Measurements from ENCODE around the gene PLSCR3.

DNA sequence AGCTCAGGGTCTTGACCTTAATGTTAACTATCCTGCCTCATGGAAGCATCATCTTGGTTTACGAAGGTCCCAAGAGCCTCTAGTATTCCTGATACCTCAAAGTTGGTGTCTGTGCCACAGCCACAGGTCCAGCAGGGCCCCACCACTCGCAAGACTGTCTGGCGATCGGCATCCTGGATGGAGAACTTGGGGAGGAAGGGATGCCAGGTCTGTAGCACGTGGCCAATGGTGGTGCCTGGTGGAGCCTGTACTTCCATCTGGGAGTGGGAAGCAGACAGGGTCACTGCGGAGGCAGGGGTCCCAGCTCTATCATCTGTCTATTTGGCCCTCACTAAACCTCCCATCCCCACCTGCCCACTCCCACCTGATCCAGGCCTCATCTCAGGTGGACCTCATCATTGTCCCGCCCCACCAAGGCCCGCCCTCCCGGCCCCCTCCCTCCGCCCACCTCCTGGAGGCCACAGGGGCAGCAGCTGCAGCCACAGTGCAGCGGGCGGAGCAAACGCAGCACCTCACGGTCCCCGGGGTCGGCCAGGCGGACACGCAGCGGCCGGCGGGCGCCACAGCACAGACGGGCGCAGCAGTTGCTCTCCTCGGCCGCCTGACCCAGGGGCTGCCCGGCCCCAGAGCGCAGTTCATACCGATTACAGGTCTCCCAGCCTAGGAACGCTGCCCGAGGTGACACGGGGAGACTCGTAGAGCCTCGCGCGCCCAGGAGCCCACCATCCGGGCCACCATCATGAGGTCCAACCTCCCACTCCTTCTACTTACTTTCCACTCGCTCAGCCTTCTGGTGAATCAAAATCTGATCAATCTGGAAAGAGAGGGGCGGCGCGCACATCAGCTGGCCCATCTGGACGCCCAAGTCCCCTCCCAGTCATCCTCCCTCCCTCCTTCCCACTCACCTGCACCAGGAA is 1.4 kb downstream of the PLSCR3 start:
- TF ChIP-seq CTCF (IDR thresholded peaks at IDR 0.05), result no peak
- no peak for TF ChIP-seq EP300 (IDR thresholded peaks at IDR 0.05)
